Nephron progenitor cell (in vitro differentiated cells): ENCODE results near the gene PREX1.

Experiments used
- DNase-seq: peaks from one replicate; pipeline ENCODE4 v3.0.0; 2021
- H3K27ac Mint-ChIP-seq: 2 replicates; pipeline ENCODE4 v1.8.0; 2021; ENCODE audit warnings: mild to moderate bottlenecking, moderate library complexity, mixed read lengths
- H3K27me3 Mint-ChIP-seq: 2 replicates; pipeline ENCODE4 v1.8.0; 2021; ENCODE audit warnings: mild to moderate bottlenecking, low read depth, mixed read lengths; ENCODE audit not compliant: poor library complexity
- H3K36me3 Mint-ChIP-seq: 2 replicates; pipeline ENCODE4 v1.8.0; 2021; ENCODE audit warnings: low read depth, mixed read lengths
- H3K4me1 Mint-ChIP-seq: 2 replicates; pipeline ENCODE4 v1.8.0; 2021; ENCODE audit warnings: mixed read lengths
- H3K4me3 Mint-ChIP-seq: 2 replicates; pipeline ENCODE4 v1.8.0; 2021; ENCODE audit warnings: mild to moderate bottlenecking, moderate library complexity, mixed read lengths
- H3K9me3 Mint-ChIP-seq: 2 replicates; pipeline ENCODE4 v1.8.0; 2021; ENCODE audit warnings: mild to moderate bottlenecking, moderate library complexity, mixed read lengths
- CTCF ChIP-seq: fragments of 200-600 bp; sonication (generic); IDR thresholded peaks from 2 replicates; pipeline ENCODE4 v1.5.0; 2021; ENCODE audit warnings: antibody characterized with exemption

PREX1 gene

GRCh38 chr20:48710341-48711043 lies 117.3 kb downstream of the PREX1 start:
- Mint-ChIP-seq H3K36me3 (no peaks in the 10 kb centered on the region), H3K27me3 (no peaks in the 10 kb centered on the region), H3K4me3 (no peak overlapping the region), H3K27ac (no peak overlapping the region), H3K4me1 (peaks cover 25% of the 10 kb centered on the region), H3K9me3 (no peaks in the 10 kb centered on the region)
- no peak for DNase-seq
- no peak for TF ChIP-seq CTCF

GRCh38 chr20:48709744-48710143 lies 118.1 kb downstream of the PREX1 start:
- Mint-ChIP-seq H3K4me1 (peaks cover 25% of the 10 kb centered on the region), H3K27me3 (no peaks in the 10 kb centered on the region), H3K9me3 (no peaks in the 10 kb centered on the region), H3K27ac (no peak overlapping the region), H3K36me3 (no peaks in the 10 kb centered on the region), H3K4me3 (no peak overlapping the region)
- no peak for DNase-seq
- no peak for TF ChIP-seq CTCF

- no peak overlapping the region for H3K4me3 Mint-ChIP-seq
- H3K9me3 Mint-ChIP-seq: no peaks in the 10 kb centered on the region
- H3K36me3 Mint-ChIP-seq: no peaks in the 10 kb centered on the region
- no peak for TF ChIP-seq CTCF
- no peaks in the 10 kb centered on the region for H3K27me3 Mint-ChIP-seq
- peak overlapping the region; percentile 76 for H3K27ac Mint-ChIP-seq
- H3K4me1 Mint-ChIP-seq: peaks cover 30% of the 10 kb centered on the region
- DNase-seq: no peak
Measured at GRCh38 chr20:48709058-48709691, 118.6 kb downstream of the PREX1 start.

- no peak for TF ChIP-seq CTCF
- no peaks in the 10 kb centered on the region for H3K27me3 Mint-ChIP-seq
- no peak for DNase-seq
- peaks cover 31% of the 10 kb centered on the region for H3K4me1 Mint-ChIP-seq
- H3K9me3 Mint-ChIP-seq: no peaks in the 10 kb centered on the region
- H3K27ac Mint-ChIP-seq: peak overlapping the region; percentile 76
- no peak overlapping the region for H3K4me3 Mint-ChIP-seq
- H3K36me3 Mint-ChIP-seq: no peaks in the 10 kb centered on the region
Measured at GRCh38 chr20:48708630-48709029, 119.2 kb downstream of the PREX1 start.

- no peak for TF ChIP-seq CTCF
- H3K4me3 Mint-ChIP-seq: no peak overlapping the region
- no peaks in the 10 kb centered on the region for H3K36me3 Mint-ChIP-seq
- H3K9me3 Mint-ChIP-seq: no peaks in the 10 kb centered on the region
- no peaks in the 10 kb centered on the region for H3K27me3 Mint-ChIP-seq
- no peak for DNase-seq
- H3K4me1 Mint-ChIP-seq: peaks cover 31% of the 10 kb centered on the region
- no peak overlapping the region for H3K27ac Mint-ChIP-seq
Measured at GRCh38 chr20:48708116-48708515, 119.7 kb downstream of the PREX1 start.
